HepG2 (cell line): Measurements from ENCODE around the gene GPR119. TPM values are rescaled to one million over a fixed set of nuclear protein-coding genes. Genes with fewer than 3 reads are reported as not detected.

Source experiments
- ELF4 ChIP-seq: sonication (generic); formaldehyde crosslinking; IDR thresholded peaks from 2 replicates; pipeline ENCODE4 v1.5.0; 2020; ENCODE audit warnings: missing genetic modification reagents, mild to moderate bottlenecking, moderate library complexity, borderline replicate concordance
- GLI4 ChIP-seq: sonication (generic); formaldehyde crosslinking; IDR thresholded peaks from 2 replicates; pipeline ENCODE4 v1.5.1; 2020; ENCODE audit warnings: missing genetic modification reagents, mild to moderate bottlenecking, moderate library complexity, borderline replicate concordance
- GLMP ChIP-seq: sonication (generic); formaldehyde crosslinking; IDR thresholded peaks from 2 replicates; pipeline ENCODE4 v1.9.0; 2021; ENCODE audit warnings: missing genetic modification reagents, mild to moderate bottlenecking, borderline replicate concordance
- GTF3A ChIP-seq: sonication (generic); formaldehyde crosslinking; conservative IDR thresholded peaks from 2 replicates; pipeline ENCODE4 v1.4.0; 2020; ENCODE audit warnings: mild to moderate bottlenecking, missing genetic modification reagents
- HDAC6 ChIP-seq: fragments of 200-600 bp; sonication (generic); IDR thresholded peaks from 2 replicates; pipeline ENCODE4 v1.7.0; 2017; ENCODE audit warnings: mild to moderate bottlenecking, antibody characterized with exemption, low read length, low read depth
- HNRNPUL1 ChIP-seq: fragments of 200-400 bp; formaldehyde crosslinking; IDR thresholded peaks from 2 replicates; pipeline ENCODE4 v1.6.1; 2017; ENCODE audit warnings: low read depth, mild to moderate bottlenecking, low read length, moderate library complexity
- KLF6 ChIP-seq: IDR thresholded peaks from 2 replicates; pipeline ENCODE4 v1.8.0; 2016; ENCODE audit warnings: missing biosample characterization, missing genetic modification reagents
- SRF ChIP-seq: IDR thresholded peaks from 2 replicates; pipeline ENCODE4 v1.6.1; 2011; ENCODE audit warnings: mild to moderate bottlenecking, low read depth, low read length, moderate library complexity
- SSRP1 ChIP-seq: IDR thresholded peaks from 2 replicates; pipeline ENCODE4 v1.6.1; 2016; ENCODE audit warnings: control low read depth
- TBX2 ChIP-seq: sonication (generic); formaldehyde crosslinking; IDR thresholded peaks from 2 replicates; pipeline ENCODE4 v1.5.0; 2020; ENCODE audit warnings: missing genetic modification reagents, mild to moderate bottlenecking, borderline replicate concordance
- ZFP36 ChIP-seq: fragments of 150-350 bp; IDR thresholded peaks from 2 replicates; pipeline ENCODE4 v1.6.1; 2018; ENCODE audit warnings: borderline replicate concordance, low read length, low read depth; ENCODE audit not compliant: partially characterized antibody
- ZHX1 ChIP-seq: sonication (generic); formaldehyde crosslinking; IDR thresholded peaks from 2 replicates; pipeline ENCODE4 v1.8.1; 2022; ENCODE audit warnings: low read depth, mild to moderate bottlenecking, missing genetic modification reagents
- ZNF17 ChIP-seq: sonication (generic); formaldehyde crosslinking; IDR thresholded peaks from 2 replicates; pipeline ENCODE4 v1.5.0; 2020; ENCODE audit warnings: mild to moderate bottlenecking, missing genetic modification reagents
- ZNF646 ChIP-seq: sonication (generic); formaldehyde crosslinking; IDR thresholded peaks from 2 replicates; pipeline ENCODE4 v1.9.0; 2021; ENCODE audit warnings: mild to moderate bottlenecking, missing genetic modification reagents
- ZNF770 ChIP-seq: sonication (generic); formaldehyde crosslinking; IDR thresholded peaks from 2 replicates; pipeline ENCODE4 v1.5.0; 2020; ENCODE audit warnings: mild to moderate bottlenecking, missing genetic modification reagents
- polyA plus RNA-seq, 8 experiments: library from polyadenylated mRNA; depleted of rRNA in 3 of 8; stranded (reverse) in 7 of 8; unstranded in 1 of 8; fragments of >200 nt; fragmentation: Illumina TruSeq in 4 of 8; extraction: Trizol in 4 of 8; gene quantifications; 2 replicates each; pipeline versions ENCODE4 v1.2.1 to v1.2.3, GENCODE V29; 2011 to 2016; ENCODE audit warnings: low read depth in 4 of 8, missing spikeins in 1 of 8, mixed read lengths in 1 of 8; ENCODE audit not compliant: insufficient read depth in 1 of 8
- total RNA-seq, 5 experiments: library from RNA; depleted of rRNA; stranded (reverse); fragments of >200 nt; fragmentation: Illumina TruSeq; extraction: Trizol; gene quantifications; 2 replicates each; pipeline ENCODE4 v1.2.3, GENCODE V29; 2016; ENCODE audit warnings: low read depth in 1 of 5

The GPR119 gene
- total and polyA plus RNA-seq, 2 of the 13 experiments (the other 11 are each of a cell fraction or from before 2014, with no cell fraction given), result 2.6 to 5.5 TPM

GRCh38 chrX:130402208-130402684, 16.8 kb upstream of the GPR119 start (continued):
- TF ChIP-seq ZNF770, result no peak
- TF ChIP-seq HNRNPUL1, result no peak
- no peak for TF ChIP-seq SRF
- no peak for TF ChIP-seq ZHX1 (CRISPR knock-in tag)
- TF ChIP-seq GLI4 (CRISPR knock-in tag), result no peak
- no peak for TF ChIP-seq GLMP
- no peak for TF ChIP-seq ZNF646 (CRISPR knock-in tag)
- no peak for TF ChIP-seq HDAC6
- TF ChIP-seq TBX2 (CRISPR knock-in tag), result no peak
- no peak for TF ChIP-seq KLF6 (CRISPR knock-in tag)
- TF ChIP-seq GTF3A (CRISPR knock-in tag), result no peak
- TF ChIP-seq ZNF17 (CRISPR knock-in tag), result no peak
- no peak for TF ChIP-seq ZFP36
- no peak for TF ChIP-seq ELF4 (CRISPR knock-in tag)
- TF ChIP-seq SSRP1 (CRISPR knock-in tag), result no peak
